Left ventricle myocardium inferior (tissue), 1 donor: ENCODE results near the gene MYOM3. TPM values are rescaled to one million over a fixed set of nuclear protein-coding genes. Genes with fewer than 3 reads are reported as not detected.

ENCODE experiments used
- DNase-seq: peaks from one replicate; pipeline ENCODE4 v3.0.0-alpha.2; 2020
- H3K27ac ChIP-seq: fragments of 200-600 bp; replicated peaks from 2 replicates; pipeline ENCODE4 v1.8.0; 2021
- H3K27me3 ChIP-seq: fragments of 200-600 bp; 2 replicates; pipeline ENCODE4 v1.8.0; 2021; ENCODE audit warnings: low read depth
- H3K36me3 ChIP-seq: fragments of 200-600 bp; 2 replicates; pipeline ENCODE4 v1.8.0; 2021
- H3K4me1 ChIP-seq: fragments of 200-600 bp; 2 replicates; pipeline ENCODE4 v1.8.0; 2021
- H3K4me3 ChIP-seq: fragments of 200-600 bp; 2 replicates; pipeline ENCODE4 v1.8.0; 2021; ENCODE audit warnings: mild to moderate bottlenecking, moderate library complexity
- H3K9me3 ChIP-seq: fragments of 200-600 bp; replicated peaks from 2 replicates; pipeline ENCODE4 v1.8.0; 2021
- CTCF ChIP-seq: fragments of 200-600 bp; IDR thresholded peaks from 2 replicates; pipeline ENCODE4 v1.8.0; 2021; ENCODE audit warnings: antibody characterized with exemption, mild to moderate bottlenecking, borderline replicate concordance
- intact Hi-C: fragments of 100-400 bp; cut with micrococcal nuclease; formaldehyde crosslinking; loops from one replicate; pipeline ENCODE4 v1.11.0; 2022
- long read RNA-seq: library from polyadenylated mRNA; unstranded; transcript quantifications from one replicate; pipeline ENCODE4 v2.0.0, GENCODE V29; 2021
- total RNA-seq: library from RNA; stranded (reverse); fragmentation: NEBNext Ultra II Directional; extraction: Animal tissue kit (Norgen Biotek cat#: 25700); gene quantifications from one replicate; pipeline ENCODE4 v1.2.1, GENCODE V29; 2021
- donor health status: DM: no; HTN: yes; CAD: no; lungs with severe emphysema.

Gene MYOM3
- total RNA-seq: 440 TPM
- long read RNA-seq, full-length matches to known transcripts: 114 of 614 reads
- long read RNA-seq, partial matches to known transcripts: 475 of 614 reads
- long read RNA-seq, other reads (novel, unspliced or antisense): 25 of 614 reads

- Histone ChIP-seq H3K36me3 (peaks cover 10% of the 10 kb centered on the region), H3K27me3 (peaks cover 39% of the 10 kb centered on the region), H3K4me1 (peaks cover 45% of the 10 kb centered on the region), H3K27ac (peak within 1 kb of the TSS; percentile 96), H3K9me3 (no peaks in the 10 kb centered on the region), H3K4me3 (peak within 1 kb of the TSS; percentile 72)
- intact Hi-C loops: no loop called here
- DNase-seq: peak; percentile 74
- TF ChIP-seq CTCF: peak; percentile 62
Observed at GRCh38 chr1:24111996-24112779, at the start of gene MYOM3. Gene MYOM3, minus strand, starts transcription at chr1:24112135. Its CDS starts 3,499 bp downstream, at chr1:24108636.

- H3K9me3 ChIP-seq: no peaks in the 10 kb centered on the region
- no peaks in the 10 kb centered on the region for H3K36me3 ChIP-seq
- H3K4me3 ChIP-seq: no peak overlapping the region
- H3K27me3 ChIP-seq: peaks cover 2% of the 10 kb centered on the region
- H3K27ac ChIP-seq: no peak overlapping the region
- TF ChIP-seq CTCF: no peak
- H3K4me1 ChIP-seq: peaks cover 9% of the 10 kb centered on the region
- intact Hi-C loops: no loop called here
- no peak for DNase-seq
Observed at GRCh38 chr1:24161270-24161669, 49.3 kb upstream of the MYOM3 start.

GRCh38 chr1:24159366-24159765 is 47.4 kb upstream of the MYOM3 start:
- no peaks in the 10 kb centered on the region for H3K9me3 ChIP-seq
- no peaks in the 10 kb centered on the region for H3K36me3 ChIP-seq
- no peak overlapping the region for H3K27ac ChIP-seq
- no peak overlapping the region for H3K4me3 ChIP-seq
- TF ChIP-seq CTCF: no peak
- DNase-seq: no peak
- H3K4me1 ChIP-seq: peaks cover 9% of the 10 kb centered on the region
- peaks cover 5% of the 10 kb centered on the region for H3K27me3 ChIP-seq
- intact Hi-C loops: no loop called here

- H3K4me1 ChIP-seq: peaks cover 9% of the 10 kb centered on the region
- H3K9me3 ChIP-seq: no peaks in the 10 kb centered on the region
- no peaks in the 10 kb centered on the region for H3K36me3 ChIP-seq
- H3K4me3 ChIP-seq: no peak overlapping the region
- intact Hi-C loops: no loop called here
- peaks cover 7% of the 10 kb centered on the region for H3K27me3 ChIP-seq
- H3K27ac ChIP-seq: no peak overlapping the region
- peak; percentile 35 for TF ChIP-seq CTCF
- no peak for DNase-seq
Observed at GRCh38 chr1:24157918-24158481, 46.1 kb upstream of the MYOM3 start.

- H3K9me3 ChIP-seq: no peaks in the 10 kb centered on the region
- H3K4me3 ChIP-seq: no peak overlapping the region
- no peak overlapping the region for H3K27ac ChIP-seq
- no peaks in the 10 kb centered on the region for H3K36me3 ChIP-seq
- intact Hi-C loops: no loop called here
- H3K27me3 ChIP-seq: peaks cover 16% of the 10 kb centered on the region
- H3K4me1 ChIP-seq: peaks cover 9% of the 10 kb centered on the region
- no peak for DNase-seq
- TF ChIP-seq CTCF: no peak
Observed at GRCh38 chr1:24156542-24157260, 44.8 kb upstream of the MYOM3 start.
